Large intestine (tissue), 3 donors: ENCODE measurements around the gene SGCE. TPM values are rescaled to one million over a fixed set of nuclear protein-coding genes. Genes with fewer than 3 reads are reported as not detected.

Source experiments
- DNase-seq, 2 donors: peaks; one replicate each; pipeline versions ENCODE4 v3.0.0 to v3.0.0-alpha.2; 2013
- H3K27ac ChIP-seq: one replicate; pipeline ENCODE4 v1.5.1; 2013; ENCODE audit warnings: low read length
- H3K27me3 ChIP-seq: 2 replicates; pipeline ENCODE4 v1.6.1; 2013; ENCODE audit warnings: low read length; ENCODE audit not compliant: control insufficient read depth, insufficient read depth
- H3K36me3 ChIP-seq: 2 replicates; pipeline ENCODE4 v1.6.1; 2013; ENCODE audit warnings: low read length; ENCODE audit not compliant: control insufficient read depth, insufficient read depth
- H3K4me1 ChIP-seq: one replicate; pipeline ENCODE4 v1.6.1; 2013; ENCODE audit warnings: low read length; ENCODE audit not compliant: control insufficient read depth, insufficient read depth
- H3K4me3 ChIP-seq: one replicate; pipeline ENCODE4 v1.5.1; 2013; ENCODE audit warnings: low read length
- H3K9me3 ChIP-seq: one replicate; pipeline ENCODE4 v1.6.1; 2013; ENCODE audit warnings: mild to moderate bottlenecking, low read depth, low read length, moderate library complexity; ENCODE audit not compliant: control insufficient read depth
- WGBS: methylation state at CpG from one replicate; pipeline ENCODE4 v1.1.5; 2013; ENCODE audit warnings: low lambda C conversion rate; ENCODE audit not compliant: insufficient coverage; 5-methylcytosine and 5-hydroxymethylcytosine counted together
- polyA plus RNA-seq: library from polyadenylated mRNA; unstranded; fragments of 120-200 nt; gene quantifications from one replicate; pipeline ENCODE4 v1.2.1, GENCODE V29; 2013

Gene SGCE
- polyA plus RNA-seq, 1 donor = 36.2 TPM

GRCh38 chr7:94577357-94577756 lies 78.6 kb downstream of the SGCE start:
- H3K27ac ChIP-seq = peak overlapping the region; percentile 26
- DNase-seq = no peak
- no peaks in the 10 kb centered on the region for H3K36me3 ChIP-seq
- no peaks in the 10 kb centered on the region for H3K27me3 ChIP-seq
- H3K9me3 ChIP-seq = peaks cover 11% of the 10 kb centered on the region
- no peak overlapping the region for H3K4me3 ChIP-seq
- WGBS = no CpG with 5 or more reads among the region's 1 CpG
- H3K4me1 ChIP-seq = peaks cover 3% of the 10 kb centered on the region

GRCh38 chr7:94576316-94576715 lies 79.6 kb downstream of the SGCE start:
- Histone ChIP-seq H3K27ac (no peak overlapping the region), H3K4me1 (peaks cover 3% of the 10 kb centered on the region), H3K27me3 (no peaks in the 10 kb centered on the region), H3K4me3 (no peak overlapping the region), H3K36me3 (no peaks in the 10 kb centered on the region), H3K9me3 (peaks cover 11% of the 10 kb centered on the region)
- no peak for DNase-seq
- WGBS = no CpG with 5 or more reads among the region's 2 CpGs

GRCh38 chr7:94575646-94576045 lies 80.3 kb downstream of the SGCE start:
- no peak for DNase-seq
- Histone ChIP-seq H3K36me3 (peaks cover 2% of the 10 kb centered on the region), H3K27ac (no peak overlapping the region), H3K4me1 (peaks cover 3% of the 10 kb centered on the region), H3K27me3 (no peaks in the 10 kb centered on the region), H3K9me3 (peaks cover 11% of the 10 kb centered on the region), H3K4me3 (no peak overlapping the region)
- no CpG with 5 or more reads among the region's 2 CpGs for WGBS

- Histone ChIP-seq H3K4me1 (no peaks in the 10 kb centered on the region), H3K9me3 (peaks cover 11% of the 10 kb centered on the region), H3K36me3 (peaks cover 2% of the 10 kb centered on the region), H3K27ac (no peak overlapping the region), H3K27me3 (no peaks in the 10 kb centered on the region), H3K4me3 (no peak overlapping the region)
- DNase-seq = no peak
These were observed 84.1 kb downstream of the SGCE start for GRCh38 chr7:94571816-94572215.

DNA sequence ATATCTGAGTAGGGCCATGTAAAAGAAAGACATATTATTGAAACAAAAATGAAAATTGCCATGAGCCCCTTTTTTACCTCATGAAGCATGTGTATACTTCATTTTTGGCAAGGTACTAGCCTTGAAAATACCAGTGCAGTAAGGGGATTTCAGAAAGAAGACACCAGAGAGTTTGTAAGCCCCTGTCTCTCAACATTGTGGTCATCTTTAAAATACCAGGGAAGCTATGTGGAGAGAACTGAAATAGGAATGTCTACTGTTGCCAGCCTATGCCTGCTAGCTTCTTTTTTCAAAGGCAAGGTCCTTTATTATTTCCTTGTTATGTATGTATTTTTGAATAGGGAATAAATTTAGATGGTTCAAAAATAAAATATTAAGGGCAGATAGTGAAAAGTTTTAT lies 88.5 kb downstream of the SGCE start:
- no peak for DNase-seq
- no peaks in the 10 kb centered on the region for H3K27me3 ChIP-seq
- no peaks in the 10 kb centered on the region for H3K9me3 ChIP-seq
- no peaks in the 10 kb centered on the region for H3K4me1 ChIP-seq
- peaks cover 2% of the 10 kb centered on the region for H3K36me3 ChIP-seq
- H3K27ac ChIP-seq = no peak overlapping the region
- H3K4me3 ChIP-seq = no peak overlapping the region

DNA sequence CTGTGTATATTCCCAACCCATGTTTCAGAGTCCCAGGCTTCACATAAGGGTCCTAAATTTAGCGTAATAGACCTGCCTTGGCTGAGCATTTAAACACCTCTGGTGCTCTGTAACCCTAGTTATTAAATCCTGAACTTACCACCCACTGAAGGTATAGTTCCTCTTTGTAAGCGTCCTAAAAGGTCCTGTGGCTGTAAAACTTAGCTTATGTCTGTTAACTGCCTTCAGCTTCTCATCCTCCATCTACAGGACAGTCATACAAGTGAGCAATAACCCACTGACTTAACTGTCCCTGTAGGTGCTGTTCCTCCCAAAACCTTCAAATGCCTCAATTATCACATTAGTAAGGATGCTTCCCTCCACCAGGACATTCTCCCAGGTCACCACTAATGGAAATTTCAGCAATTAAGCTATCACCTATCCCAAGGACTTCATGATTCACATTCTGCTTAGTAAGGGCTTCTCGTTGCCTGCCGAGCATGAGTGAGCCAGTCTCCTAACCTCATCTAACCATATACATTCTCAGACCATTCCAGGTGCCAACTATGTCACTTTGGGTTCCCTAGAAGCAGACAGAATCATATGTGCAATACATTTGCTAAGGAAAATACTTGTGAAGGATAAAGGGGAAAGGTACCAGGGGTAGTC lies 90.6 kb downstream of the SGCE start:
- 100% methylated on average over 1 of the region's 4 CpGs for WGBS
- Histone ChIP-seq H3K27ac (no peak overlapping the region), H3K36me3 (no peaks in the 10 kb centered on the region), H3K9me3 (no peaks in the 10 kb centered on the region), H3K4me3 (no peak overlapping the region), H3K4me1 (no peaks in the 10 kb centered on the region), H3K27me3 (no peaks in the 10 kb centered on the region)
- DNase-seq = no peak

GRCh38 chr7:94562525-94562924 lies 93.4 kb downstream of the SGCE start:
- 95% methylated on average over 2 of the region's 3 CpGs for WGBS
- no peak for DNase-seq
- H3K4me1 ChIP-seq = no peaks in the 10 kb centered on the region
- no peak overlapping the region for H3K27ac ChIP-seq
- no peaks in the 10 kb centered on the region for H3K36me3 ChIP-seq
- no peak overlapping the region for H3K4me3 ChIP-seq
- no peaks in the 10 kb centered on the region for H3K9me3 ChIP-seq
- no peaks in the 10 kb centered on the region for H3K27me3 ChIP-seq

- no peaks in the 10 kb centered on the region for H3K9me3 ChIP-seq
- no peaks in the 10 kb centered on the region for H3K4me1 ChIP-seq
- H3K4me3 ChIP-seq = no peak overlapping the region
- no peak for DNase-seq
- no peaks in the 10 kb centered on the region for H3K27me3 ChIP-seq
- no CpG with 5 or more reads among the region's 2 CpGs for WGBS
- H3K36me3 ChIP-seq = no peaks in the 10 kb centered on the region
- no peak overlapping the region for H3K27ac ChIP-seq
These were observed 94.0 kb downstream of the SGCE start for GRCh38 chr7:94561841-94562514.

- Histone ChIP-seq H3K4me1 (no peaks in the 10 kb centered on the region), H3K27ac (no peak overlapping the region), H3K4me3 (no peak overlapping the region), H3K36me3 (peaks cover 3% of the 10 kb centered on the region), H3K9me3 (no peaks in the 10 kb centered on the region), H3K27me3 (no peaks in the 10 kb centered on the region)
- peak; percentile 29 to 73 for DNase-seq
- 0% methylated on average over 1 of the region's 1 CpG for WGBS
These were observed 96.0 kb downstream of the SGCE start for GRCh38 chr7:94559972-94560371.

DNA sequence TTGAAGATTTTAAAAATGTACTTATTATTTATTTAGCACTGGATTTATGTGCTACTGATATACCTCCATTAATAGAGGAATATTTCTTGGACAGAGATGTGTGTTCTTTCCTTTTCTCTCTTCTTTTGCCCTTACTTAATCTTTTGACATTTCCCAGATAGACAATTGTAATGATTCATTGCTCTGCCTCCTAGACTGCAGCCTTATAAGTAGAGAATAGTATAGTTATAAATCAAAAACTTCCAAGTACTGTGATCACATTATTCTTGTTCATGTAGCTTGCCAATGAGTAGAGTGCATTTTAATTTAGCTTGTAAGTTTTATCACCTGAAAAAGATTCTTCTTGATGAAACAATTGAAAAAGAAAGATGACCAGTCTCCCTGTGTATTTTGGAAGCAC lies 98.7 kb downstream of the SGCE start:
- Histone ChIP-seq H3K4me1 (no peaks in the 10 kb centered on the region), H3K9me3 (no peaks in the 10 kb centered on the region), H3K27me3 (no peaks in the 10 kb centered on the region), H3K4me3 (no peak overlapping the region), H3K27ac (no peak overlapping the region), H3K36me3 (peaks cover 3% of the 10 kb centered on the region)
- no peak for DNase-seq

DNA sequence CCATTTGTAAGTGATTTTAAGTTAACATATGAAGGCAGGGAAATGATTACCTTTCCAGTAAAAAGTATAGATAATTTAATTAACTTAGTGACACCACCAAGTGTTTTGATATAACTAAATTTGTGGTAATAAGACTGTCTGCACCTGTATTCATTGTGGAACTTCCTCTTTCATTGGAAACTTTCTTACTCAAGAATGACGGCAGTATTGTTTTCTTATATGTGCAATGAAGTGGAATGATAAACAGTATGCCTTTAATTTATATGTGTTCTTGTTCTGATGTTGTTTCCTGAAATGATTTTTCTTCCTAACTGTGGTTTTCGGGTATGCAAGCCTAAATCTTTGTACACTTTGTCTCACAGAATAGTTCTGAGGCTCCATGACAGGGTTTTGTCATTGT lies 99.9 kb downstream of the SGCE start:
- DNase-seq = no peak
- no peak overlapping the region for H3K4me3 ChIP-seq
- peaks cover 3% of the 10 kb centered on the region for H3K36me3 ChIP-seq
- H3K9me3 ChIP-seq = no peaks in the 10 kb centered on the region
- no CpG with 5 or more reads among the region's 2 CpGs for WGBS
- H3K27me3 ChIP-seq = no peaks in the 10 kb centered on the region
- H3K4me1 ChIP-seq = no peaks in the 10 kb centered on the region
- H3K27ac ChIP-seq = no peak overlapping the region
